GM11168 (cell line): Measurements from ENCODE around the gene MINPP1.

ENCODE experiments used
- in situ Hi-C: fragments of 300-500 bp; cut with MboI; formaldehyde crosslinking; loops from one replicate; pipeline ENCODE4 v1.12.0; 2022; ENCODE audit warnings: low sequenced_read_pairs; ENCODE audit not compliant: unreplicated experiment

The MINPP1 gene

GRCh38 chr10:87511526-87511925 is 6.8 kb downstream of the MINPP1 start:
- in situ Hi-C loops: no loop called here

GRCh38 chr10:87518937-87519336 is 14.2 kb downstream of the MINPP1 start:
- in situ Hi-C loops: no loop called here

GRCh38 chr10:87519582-87519981 is 14.9 kb downstream of the MINPP1 start:
- in situ Hi-C loops: no loop called here

- in situ Hi-C loops: no loop called here
These were observed 19.0 kb downstream of the MINPP1 start for GRCh38 chr10:87523731-87524130.

GRCh38 chr10:87524296-87524695 is 19.6 kb downstream of the MINPP1 start:
- in situ Hi-C loops: no loop called here

- in situ Hi-C loops: loop anchor here (25.0 kb wide), 1 partner anchor 205 kb away; no protein-coding TSS in a partner anchor
These were observed 27.4 kb downstream of the MINPP1 start for GRCh38 chr10:87531908-87532622.

- in situ Hi-C loops: loop anchor here (25.0 kb wide), 1 partner anchor 205 kb away; no protein-coding TSS in a partner anchor
These were observed 28.0 kb downstream of the MINPP1 start for GRCh38 chr10:87532696-87533095.

GRCh38 chr10:87534173-87534858 is 29.6 kb downstream of the MINPP1 start:
- in situ Hi-C loops: loop anchor here (25.0 kb wide), 1 partner anchor 203 kb away; no protein-coding TSS in a partner anchor

GRCh38 chr10:87538092-87539015 is 33.7 kb downstream of the MINPP1 start:
- in situ Hi-C loops: loop anchor here (25.0 kb wide), 1 partner anchor 199 kb away; no protein-coding TSS in a partner anchor

- in situ Hi-C loops: loop anchor here (25.0 kb wide), 1 partner anchor 196 kb away; no protein-coding TSS in a partner anchor
These were observed 36.4 kb downstream of the MINPP1 start for GRCh38 chr10:87541114-87541513.

- in situ Hi-C loops: loop anchor here (25.0 kb wide), 1 partner anchor 193 kb away; no protein-coding TSS in a partner anchor
These were observed 40.0 kb downstream of the MINPP1 start for GRCh38 chr10:87544721-87545120.

- in situ Hi-C loops: loop anchor here (25.0 kb wide), 1 partner anchor 192 kb away; no protein-coding TSS in a partner anchor
These were observed 41.1 kb downstream of the MINPP1 start for GRCh38 chr10:87545783-87546182.

- in situ Hi-C loops: loop anchor here (25.0 kb wide), 1 partner anchor 191 kb away; no protein-coding TSS in a partner anchor
These were observed 41.5 kb downstream of the MINPP1 start for GRCh38 chr10:87546210-87546609.

- in situ Hi-C loops: loop anchor here (25.0 kb wide), 1 partner anchor 190 kb away; no protein-coding TSS in a partner anchor
These were observed 42.3 kb downstream of the MINPP1 start for GRCh38 chr10:87546971-87547413.

- in situ Hi-C loops: loop anchor here (25.0 kb wide), 1 partner anchor 189 kb away; no protein-coding TSS in a partner anchor
These were observed 43.1 kb downstream of the MINPP1 start for GRCh38 chr10:87547734-87548311.

- in situ Hi-C loops: no loop called here
These were observed 46.0 kb downstream of the MINPP1 start for GRCh38 chr10:87550741-87551140.

- in situ Hi-C loops: no loop called here
These were observed 46.6 kb downstream of the MINPP1 start for GRCh38 chr10:87551326-87551725.

GRCh38 chr10:87552248-87552929 is 47.7 kb downstream of the MINPP1 start:
- in situ Hi-C loops: no loop called here

GRCh38 chr10:87557409-87557808 is 52.7 kb downstream of the MINPP1 start:
- in situ Hi-C loops: no loop called here
